Epithelial cell of proximal tubule (primary cell): ENCODE measurements around the gene RRP1. TPM values are rescaled to one million over a fixed set of nuclear protein-coding genes. Genes with fewer than 3 reads are reported as not detected.
"Not testable (repeated sequence)": the region's sequence is repeated elsewhere in the genome, so short reads cannot be mapped to it uniquely, and the experiment has no call there.

ENCODE experiments used
- DNase-seq: peaks from one replicate; pipeline ENCODE4 v3.0.0-alpha.2; 2011; ENCODE audit warnings: low read depth
- H3K4me3 ChIP-seq: 2 replicates; pipeline ENCODE4 v1.5.1; 2011; ENCODE audit warnings: low read depth, mild to moderate bottlenecking, low read length
- CTCF ChIP-seq: conservative IDR thresholded peaks from 2 replicates; pipeline ENCODE4 v1.5.1; 2012; ENCODE audit warnings: low read depth, mild to moderate bottlenecking, low read length
- total RNA-seq: library from RNA; depleted of rRNA; stranded (reverse); fragments of >200 nt; gene quantifications from 2 replicates; pipeline ENCODE4 v1.2.3, GENCODE V29; 2015

RRP1 gene
- total RNA-seq, 1 donor from 2014 or later = 26.1 TPM

- TF ChIP-seq CTCF = no peak
- DNase-seq = no peak
- H3K4me3 ChIP-seq = no peak overlapping the region
Measured at GRCh38 chr21:43817157-43818086, 28.0 kb downstream of the RRP1 start.

GRCh38 chr21:43818685-43819084, 29.3 kb downstream of the RRP1 start:
- TF ChIP-seq CTCF = no peak
- H3K4me3 ChIP-seq = no peak overlapping the region
- no peak for DNase-seq

DNA sequence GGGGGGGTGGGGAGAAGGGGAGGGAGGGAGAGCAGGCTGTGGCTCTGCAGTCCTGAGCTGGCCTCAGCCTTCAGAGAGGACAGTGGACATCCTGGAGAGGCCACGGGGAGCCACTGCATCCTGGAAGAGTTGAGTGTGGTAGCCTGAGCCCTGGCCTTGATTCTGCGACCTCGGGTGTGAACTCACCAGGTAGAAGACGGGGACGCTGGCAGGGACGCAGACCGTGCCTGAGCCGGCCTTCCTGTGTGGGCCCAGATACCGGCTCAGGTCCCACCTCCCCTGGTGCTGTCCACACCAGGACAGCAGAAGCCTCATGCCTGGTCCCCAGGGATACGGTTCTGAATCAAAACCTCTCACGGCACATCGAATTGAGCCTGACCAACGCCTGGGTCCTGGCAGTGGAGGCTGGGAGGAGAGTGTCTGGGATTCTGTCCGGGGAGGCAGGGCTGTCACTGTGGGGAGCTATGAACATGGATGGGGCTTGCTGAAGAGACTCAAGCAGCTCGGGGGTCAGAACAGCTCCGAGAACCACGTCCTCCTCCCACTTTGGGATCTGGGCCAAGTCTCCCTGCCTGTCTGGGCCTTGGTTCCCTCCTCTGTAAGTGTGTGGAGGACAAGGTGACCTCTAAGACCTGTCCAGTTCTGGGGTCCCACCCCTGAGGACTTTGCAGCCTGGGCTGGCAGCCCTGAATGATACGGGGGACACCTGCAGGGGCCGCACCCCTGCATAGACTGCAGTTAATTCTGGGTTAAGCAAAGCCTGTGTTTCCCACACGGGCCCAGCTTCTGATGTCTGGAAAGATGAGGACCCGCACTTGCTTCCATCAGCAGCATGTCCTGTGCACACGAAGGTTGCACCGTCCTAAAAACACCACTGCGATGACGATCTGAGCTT, 30.4 kb downstream of the RRP1 start:
- DNase-seq = no peak
- H3K4me3 ChIP-seq = no peak overlapping the region
- TF ChIP-seq CTCF = no peak

DNA sequence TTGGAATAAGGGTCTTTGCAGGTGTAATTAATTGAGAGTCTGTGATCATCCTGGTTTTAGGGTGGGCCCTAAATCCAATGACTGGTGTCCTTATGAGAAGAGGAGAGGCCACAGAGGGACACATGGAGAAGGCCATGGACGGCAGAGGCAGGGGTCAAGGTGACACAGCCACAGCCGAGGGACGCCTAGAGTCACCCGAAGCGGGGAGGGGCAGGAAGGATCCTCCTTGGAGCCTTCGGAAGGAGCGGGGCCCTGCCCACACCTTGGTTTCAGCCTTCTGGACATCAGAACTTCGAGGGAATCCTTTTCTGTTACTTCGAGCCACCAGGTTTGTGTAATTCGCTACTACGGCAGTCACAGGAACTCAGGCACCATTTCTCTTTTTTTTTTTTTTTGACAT, 31.1 kb downstream of the RRP1 start:
- no peak overlapping the region for H3K4me3 ChIP-seq
- TF ChIP-seq CTCF = no peak

DNA sequence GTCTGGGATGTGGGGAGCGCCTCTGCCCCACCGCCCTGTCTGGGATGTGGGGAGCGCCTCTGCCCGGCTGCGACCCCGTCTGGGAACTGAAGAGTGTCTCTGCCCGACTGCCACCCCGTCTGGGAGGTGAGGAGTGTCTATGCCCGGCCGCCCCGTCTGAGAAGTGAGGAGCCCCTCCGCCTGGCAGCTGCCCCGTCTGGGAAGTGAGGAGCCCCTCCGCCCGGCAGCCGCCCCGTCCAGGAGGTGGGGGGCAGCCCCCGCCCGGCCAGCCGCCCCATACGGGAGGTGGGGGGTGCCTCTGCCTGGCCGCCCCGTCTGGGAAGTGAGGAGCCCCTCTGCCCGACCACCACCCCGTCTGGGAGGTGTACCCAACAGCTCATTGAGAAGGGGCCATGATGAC, 32.8 kb downstream of the RRP1 start:
- not testable (repeated sequence) for H3K4me3 ChIP-seq, DNase-seq

More for the DNA sequence above, 31.1 kb downstream of the RRP1 start:
- no peak for DNase-seq

DNA sequence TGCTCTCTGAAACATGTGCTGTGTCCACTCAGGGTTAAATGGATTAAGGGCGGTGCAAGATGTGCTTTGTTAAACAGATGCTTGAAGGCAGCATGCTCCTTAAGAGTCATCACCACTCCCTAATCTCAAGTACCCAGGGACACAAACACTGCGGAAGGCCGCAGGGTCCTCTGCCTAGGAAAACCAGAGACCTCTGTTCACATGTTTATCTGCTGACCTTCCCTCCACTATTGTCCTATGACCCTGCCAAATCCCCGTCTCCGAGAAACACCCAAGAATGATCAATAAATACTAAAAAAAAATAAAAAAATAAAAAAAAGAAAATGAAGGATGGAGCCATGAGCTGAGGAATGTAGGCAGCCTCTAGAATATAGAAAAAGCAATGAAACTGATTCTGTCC, 33.4 kb downstream of the RRP1 start:
- not testable (repeated sequence) for DNase-seq, H3K4me3 ChIP-seq

DNA sequence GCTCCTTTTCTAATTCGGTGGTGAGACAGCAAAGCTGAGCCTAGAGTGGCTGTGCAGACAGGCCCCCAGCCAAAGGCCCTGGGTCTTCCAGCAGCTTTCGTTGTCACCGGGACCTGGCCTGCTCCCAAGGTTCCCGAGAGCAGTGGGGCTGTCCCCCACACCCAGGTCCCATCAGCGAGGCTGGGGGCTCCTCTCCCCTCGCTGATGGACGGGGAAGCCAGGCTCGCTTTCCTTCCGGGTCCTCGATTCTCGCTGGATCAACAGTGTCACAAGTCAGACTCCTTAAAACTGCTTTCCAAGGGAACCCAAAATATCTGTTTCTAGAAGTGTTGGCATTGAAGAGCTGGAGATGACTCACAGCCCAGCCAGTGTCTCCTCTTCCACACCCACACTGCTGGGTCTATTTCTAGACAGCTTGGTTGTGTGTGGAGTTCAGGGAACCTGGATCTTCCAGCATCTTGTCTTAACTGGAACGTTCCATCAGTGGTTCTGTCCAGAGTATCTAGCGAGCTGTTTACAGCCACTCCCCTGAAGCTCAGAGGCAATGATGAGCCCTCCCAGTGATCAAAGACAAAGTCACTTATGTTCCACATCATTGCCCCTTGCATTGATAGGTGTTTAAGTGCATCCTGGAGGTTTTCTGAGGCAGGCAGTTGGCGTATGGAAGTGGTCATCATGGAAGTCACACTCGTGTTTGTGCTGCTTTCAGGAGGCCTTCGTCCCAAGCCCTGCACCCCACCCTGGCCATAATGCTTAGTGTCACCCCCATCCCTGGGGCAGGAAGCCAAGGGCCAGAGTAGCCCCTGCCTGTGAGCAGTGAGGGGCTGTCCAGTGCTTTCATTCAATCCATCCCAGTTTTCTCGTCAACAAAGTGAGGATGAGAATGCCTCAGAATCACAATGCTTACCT, 35.2 kb downstream of the RRP1 start:
- no peak for DNase-seq
- H3K4me3 ChIP-seq = no peak overlapping the region
- TF ChIP-seq CTCF = no peak
